Tongue (tissue), 2 donors: ENCODE results near the gene ST6GALNAC2. TPM values are rescaled to one million over a fixed set of nuclear protein-coding genes. Genes with fewer than 3 reads are reported as not detected.

Source experiments
- DNase-seq: peaks from one replicate; pipeline ENCODE4 v3.0.0-alpha.2; 2015
- total RNA-seq: library from RNA; depleted of rRNA; stranded (reverse); fragments of >200 nt; gene quantifications from one replicate; pipeline ENCODE4 v1.2.3, GENCODE V29; 2014

Gene ST6GALNAC2
- total RNA-seq, 1 donor from 2014 or later: 11.7 TPM

- DNase-seq: no peak
These were observed 32.3 kb downstream of the ST6GALNAC2 start for GRCh38 chr17:76553178-76553908.

- no peak for DNase-seq
These were observed 34.0 kb downstream of the ST6GALNAC2 start for GRCh38 chr17:76551685-76552084.

GRCh38 chr17:76550712-76551615 is 34.7 kb downstream of the ST6GALNAC2 start:
- DNase-seq: no peak

- no peak for DNase-seq
These were observed 36.1 kb downstream of the ST6GALNAC2 start for GRCh38 chr17:76549539-76549938.

DNA sequence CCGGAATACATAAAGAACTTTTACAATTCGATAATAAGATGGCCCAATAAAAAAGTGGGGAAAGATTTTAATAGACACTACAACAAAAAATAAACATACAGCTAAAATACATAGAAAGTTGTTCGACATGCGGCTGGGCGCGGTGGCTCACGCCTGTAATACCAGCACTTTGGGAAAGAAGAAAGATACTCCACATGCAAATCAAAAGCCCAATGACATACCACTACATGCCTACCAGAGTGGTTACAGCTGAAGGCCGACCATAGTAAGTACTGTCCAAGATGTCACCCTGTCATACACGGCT is 36.5 kb downstream of the ST6GALNAC2 start:
- DNase-seq: no peak

- no peak for DNase-seq
These were observed 37.1 kb downstream of the ST6GALNAC2 start for GRCh38 chr17:76548378-76549214.

DNA sequence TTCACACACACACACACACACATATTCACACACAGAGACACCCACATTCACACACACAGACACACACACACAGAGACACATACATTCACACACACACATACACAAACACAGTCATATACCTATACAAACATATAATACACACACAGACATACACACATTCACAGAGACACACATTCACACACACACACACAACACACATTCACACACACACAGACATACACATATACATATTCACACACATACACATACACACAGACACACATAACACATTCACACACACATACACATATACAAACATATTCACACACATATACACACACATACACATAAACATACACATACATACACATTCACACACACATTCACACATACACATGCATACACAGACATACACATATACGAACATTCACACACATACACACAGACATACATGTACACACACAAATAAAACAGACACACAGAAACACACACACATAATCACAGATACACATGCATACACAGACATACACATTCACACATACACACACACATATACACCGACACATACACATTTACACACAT is 37.9 kb downstream of the ST6GALNAC2 start:
- no peak for DNase-seq

DNA sequence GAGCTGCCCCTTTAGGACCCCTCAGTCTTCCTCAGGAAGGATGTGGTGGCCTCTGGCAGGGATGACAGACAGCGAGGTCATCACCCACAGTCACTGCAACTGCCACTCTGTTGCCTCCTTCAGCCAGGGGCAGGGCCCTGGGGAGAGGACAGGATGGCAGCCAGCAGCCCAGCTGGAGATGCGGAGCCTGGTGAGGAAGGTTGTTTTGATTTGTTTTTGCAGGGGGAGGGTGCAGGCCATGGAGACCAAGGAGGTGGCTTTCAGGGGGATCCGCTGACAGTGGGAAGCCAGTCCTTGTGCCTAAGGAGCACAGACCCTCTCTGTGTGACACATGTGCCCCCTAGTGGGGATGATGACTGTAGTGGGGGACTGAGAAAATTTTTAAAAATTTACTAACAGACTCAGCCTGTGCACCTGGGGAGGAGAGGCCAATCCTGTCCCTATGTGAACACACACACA is 38.4 kb downstream of the ST6GALNAC2 start:
- DNase-seq: peak; percentile 90

GRCh38 chr17:76546556-76547182 is 39.0 kb downstream of the ST6GALNAC2 start:
- DNase-seq: no peak

DNA sequence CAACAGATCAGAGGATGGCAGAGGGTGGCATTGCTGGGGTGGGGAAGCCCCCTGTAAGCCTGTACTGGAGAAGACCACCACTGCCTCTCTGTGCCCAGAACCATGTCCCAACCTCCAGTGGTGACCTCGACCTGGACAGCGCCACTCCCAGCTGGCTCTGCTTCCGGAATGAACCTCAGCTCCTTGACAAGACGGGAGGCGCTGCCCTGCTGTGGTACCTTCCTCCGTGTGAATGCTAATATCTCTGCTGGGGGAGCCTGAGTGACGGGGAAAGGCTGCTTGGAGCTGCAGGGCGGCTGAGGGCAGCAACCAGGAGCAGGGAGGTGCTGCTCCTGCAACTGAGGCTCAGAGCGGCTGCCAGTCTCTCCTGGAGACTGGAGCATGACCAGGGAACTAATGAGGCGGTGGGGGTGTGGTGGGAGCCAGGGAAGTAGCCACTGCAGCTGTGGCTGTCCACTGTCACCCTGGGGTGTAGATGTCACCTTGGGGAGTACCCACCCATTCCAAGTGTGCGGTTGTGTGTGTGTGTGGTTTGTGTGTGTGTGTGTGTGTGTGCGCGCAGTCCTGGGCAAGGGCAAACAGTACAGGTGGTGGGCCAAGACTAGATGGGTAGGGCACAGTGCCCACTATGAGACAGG is 39.6 kb downstream of the ST6GALNAC2 start:
- no peak for DNase-seq

- DNase-seq: no peak
These were observed 40.9 kb downstream of the ST6GALNAC2 start for GRCh38 chr17:76544546-76545365.

GRCh38 chr17:76543826-76544545 is 41.7 kb downstream of the ST6GALNAC2 start:
- DNase-seq: peak; percentile 45

GRCh38 chr17:76543482-76543825 is 42.2 kb downstream of the ST6GALNAC2 start:
- DNase-seq: no peak

GRCh38 chr17:76542984-76543383 is 42.7 kb downstream of the ST6GALNAC2 start:
- no peak for DNase-seq

DNA sequence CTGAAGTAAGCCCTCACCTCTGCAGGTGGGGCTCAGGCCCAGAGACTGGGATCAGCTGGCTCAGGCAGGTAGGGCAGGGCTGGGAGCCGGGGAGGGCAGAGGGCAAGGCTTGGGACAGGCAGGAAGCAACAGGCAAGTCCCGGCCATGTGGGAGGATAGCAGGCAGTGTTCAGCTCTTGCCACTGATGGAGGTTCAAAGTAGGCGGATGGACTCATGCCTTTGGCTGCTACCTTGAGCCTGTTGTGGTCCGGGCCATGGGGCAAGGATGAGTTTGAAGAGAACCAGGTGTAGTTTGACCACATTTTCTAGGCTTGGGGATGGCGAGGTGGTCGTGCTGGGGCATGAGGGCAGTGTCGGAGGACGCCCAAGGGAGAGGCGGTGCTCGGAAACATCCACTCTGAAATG is 43.1 kb downstream of the ST6GALNAC2 start:
- DNase-seq: no peak

DNA sequence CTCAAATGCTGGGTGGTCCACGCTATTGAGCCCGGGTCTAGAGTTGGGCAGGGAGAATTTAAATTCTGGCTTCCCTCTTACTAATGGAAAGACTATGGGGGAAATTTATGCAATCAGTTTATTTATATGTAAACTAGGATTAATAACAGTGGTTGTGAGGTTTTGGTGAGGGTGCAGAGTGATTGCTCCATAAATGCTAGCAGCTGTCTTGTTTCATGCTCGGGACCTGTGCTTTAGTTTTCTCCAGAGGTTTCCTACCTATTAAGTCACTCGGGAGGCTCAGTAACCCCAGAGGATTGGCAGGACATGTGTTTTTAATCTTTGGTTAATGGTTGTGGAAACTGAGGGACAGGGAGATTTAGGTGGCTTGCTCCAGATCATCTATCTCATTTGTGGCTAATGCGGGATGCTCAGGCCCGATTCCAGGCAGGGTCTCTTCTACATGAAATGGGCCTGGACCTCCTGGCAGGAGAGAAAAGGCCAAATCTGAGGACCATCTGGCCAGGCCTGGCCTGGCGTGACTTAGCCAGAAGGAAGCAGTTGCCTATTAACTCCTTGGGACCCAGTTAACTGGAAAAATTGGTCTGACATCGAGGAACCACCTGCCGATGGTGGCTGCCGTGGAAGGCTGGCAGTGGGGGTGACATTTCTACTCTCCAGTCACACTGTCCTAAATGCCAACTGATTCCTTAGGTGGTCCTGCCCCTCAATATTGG is 43.8 kb downstream of the ST6GALNAC2 start:
- DNase-seq: no peak

- peak; percentile 97 for DNase-seq
These were observed 45.0 kb downstream of the ST6GALNAC2 start for GRCh38 chr17:76540381-76541300.
